Measurements from ENCODE around the gene ZNF841. TPM values are rescaled to one million over a fixed set of nuclear protein-coding genes. Genes with fewer than 3 reads are reported as not detected.

ZNF841 gene
- total and polyA plus RNA-seq, 2 of the 13 experiments (the other 11 are each of a cell fraction or from before 2014, with no cell fraction given), result 6.2 to 14.2 TPM

DNA sequence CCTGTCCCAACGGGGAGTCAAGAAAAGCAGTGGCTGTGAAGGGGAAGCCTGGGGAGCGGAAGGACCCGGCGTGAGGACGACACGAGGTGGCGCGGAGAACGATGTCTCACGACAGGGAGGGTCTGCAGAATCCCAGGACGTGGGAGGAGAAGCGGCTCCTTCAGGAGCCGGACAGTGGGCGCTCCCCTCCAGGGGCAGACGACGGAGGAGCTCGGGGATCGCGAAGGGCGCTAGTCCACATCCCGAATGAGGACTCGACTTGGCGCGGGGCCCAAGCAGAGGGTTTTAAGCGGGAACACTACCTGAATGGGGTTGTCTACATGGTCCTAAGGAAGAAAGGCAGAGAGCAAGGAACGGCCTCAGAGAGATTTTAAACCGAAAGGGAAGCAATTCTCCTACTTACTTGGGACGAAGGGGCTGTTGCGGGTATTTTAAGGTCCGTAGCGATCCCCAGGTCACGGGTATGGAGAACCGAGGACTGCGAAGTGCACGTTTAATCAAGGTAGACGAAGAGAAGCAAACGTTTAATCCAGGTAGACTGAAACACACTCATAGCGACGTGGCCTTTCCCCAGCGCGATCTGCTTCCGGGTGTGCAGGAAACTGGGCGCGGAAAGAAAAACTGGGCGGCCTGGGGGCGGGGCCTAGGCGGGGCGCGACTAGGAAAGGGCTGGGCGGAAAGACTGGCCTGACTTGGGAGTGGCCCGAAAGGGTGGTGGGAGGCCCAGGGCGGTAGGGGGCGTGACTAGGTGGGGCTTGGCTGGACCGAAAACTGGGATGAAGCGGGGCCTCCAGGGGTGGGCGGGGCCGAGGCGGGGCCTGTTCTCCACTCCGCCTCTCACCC lies at the start of gene ZNF841 (continued):
- TF ChIP-seq, protein P1, sequence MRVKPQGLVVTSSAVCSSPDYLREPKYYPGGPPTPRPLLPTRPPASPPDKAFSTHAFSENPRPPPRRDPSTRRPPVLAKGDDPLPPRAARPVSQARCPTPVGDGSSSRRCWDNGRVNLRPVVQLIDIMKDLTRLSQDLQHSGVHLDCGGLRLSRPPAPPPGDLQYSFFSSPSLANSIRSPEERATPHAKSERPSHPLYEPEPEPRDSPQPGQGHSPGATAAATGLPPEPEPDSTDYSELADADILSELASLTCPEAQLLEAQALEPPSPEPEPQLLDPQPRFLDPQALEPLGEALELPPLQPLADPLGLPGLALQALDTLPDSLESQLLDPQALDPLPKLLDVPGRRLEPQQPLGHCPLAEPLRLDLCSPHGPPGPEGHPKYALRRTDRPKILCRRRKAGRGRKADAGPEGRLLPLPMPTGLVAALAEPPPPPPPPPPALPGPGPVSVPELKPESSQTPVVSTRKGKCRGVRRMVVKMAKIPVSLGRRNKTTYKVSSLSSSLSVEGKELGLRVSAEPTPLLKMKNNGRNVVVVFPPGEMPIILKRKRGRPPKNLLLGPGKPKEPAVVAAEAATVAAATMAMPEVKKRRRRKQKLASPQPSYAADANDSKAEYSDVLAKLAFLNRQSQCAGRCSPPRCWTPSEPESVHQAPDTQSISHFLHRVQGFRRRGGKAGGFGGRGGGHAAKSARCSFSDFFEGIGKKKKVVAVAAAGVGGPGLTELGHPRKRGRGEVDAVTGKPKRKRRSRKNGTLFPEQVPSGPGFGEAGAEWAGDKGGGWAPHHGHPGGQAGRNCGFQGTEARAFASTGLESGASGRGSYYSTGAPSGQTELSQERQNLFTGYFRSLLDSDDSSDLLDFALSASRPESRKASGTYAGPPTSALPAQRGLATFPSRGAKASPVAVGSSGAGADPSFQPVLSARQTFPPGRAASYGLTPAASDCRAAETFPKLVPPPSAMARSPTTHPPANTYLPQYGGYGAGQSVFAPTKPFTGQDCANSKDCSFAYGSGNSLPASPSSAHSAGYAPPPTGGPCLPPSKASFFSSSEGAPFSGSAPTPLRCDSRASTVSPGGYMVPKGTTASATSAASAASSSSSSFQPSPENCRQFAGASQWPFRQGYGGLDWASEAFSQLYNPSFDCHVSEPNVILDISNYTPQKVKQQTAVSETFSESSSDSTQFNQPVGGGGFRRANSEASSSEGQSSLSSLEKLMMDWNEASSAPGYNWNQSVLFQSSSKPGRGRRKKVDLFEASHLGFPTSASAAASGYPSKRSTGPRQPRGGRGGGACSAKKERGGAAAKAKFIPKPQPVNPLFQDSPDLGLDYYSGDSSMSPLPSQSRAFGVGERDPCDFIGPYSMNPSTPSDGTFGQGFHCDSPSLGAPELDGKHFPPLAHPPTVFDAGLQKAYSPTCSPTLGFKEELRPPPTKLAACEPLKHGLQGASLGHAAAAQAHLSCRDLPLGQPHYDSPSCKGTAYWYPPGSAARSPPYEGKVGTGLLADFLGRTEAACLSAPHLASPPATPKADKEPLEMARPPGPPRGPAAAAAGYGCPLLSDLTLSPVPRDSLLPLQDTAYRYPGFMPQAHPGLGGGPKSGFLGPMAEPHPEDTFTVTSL (CRISPR knock-in tag; IDR thresholded peaks at IDR 0.05; ENCODE audit: borderline replicate concordance), result no peak
- TF ChIP-seq FOXP1 (IDR thresholded peaks at IDR 0.05) (no peak), FOXP1 (CRISPR knock-in tag; IDR thresholded peaks at IDR 0.05) (no peak), ZNF691 (CRISPR knock-in tag; IDR thresholded peaks at IDR 0.05; ENCODE audit: borderline replicate concordance, low read depth) (no peak), ZNF274 (CRISPR knock-in tag; IDR thresholded peaks at IDR 0.05) (no peak), MED8 (CRISPR knock-in tag; IDR thresholded peaks at IDR 0.05; ENCODE audit: insufficient replicate concordance) (peak; percentile 41), YY1 (IDR thresholded peaks at IDR 0.05; ENCODE audit: insufficient read depth, insufficient replicate concordance, low read depth, low read length) (no peak), PCBP2 (optimal IDR thresholded peaks at IDR 0.05; ENCODE audit: low read depth, low read length, poor library complexity, severe bottlenecking) (no peak), ZBTB7B (CRISPR knock-in tag; IDR thresholded peaks at IDR 0.05) (no peak), ZNF567 (CRISPR knock-in tag; IDR thresholded peaks at IDR 0.05; ENCODE audit: borderline replicate concordance) (no peak), CBX5 (CRISPR knock-in tag; IDR thresholded peaks at IDR 0.05; ENCODE audit: borderline replicate concordance) (no peak), JUNB (CRISPR knock-in tag; IDR thresholded peaks at IDR 0.05; ENCODE audit: borderline replicate concordance) (no peak), ZBTB26 (CRISPR knock-in tag; IDR thresholded peaks at IDR 0.05; ENCODE audit: borderline replicate concordance) (no peak; the same call in 1 of the 2 replicates), PPARG (CRISPR knock-in tag; conservative IDR thresholded peaks at IDR 0.05) (no peak), RNF2 (conservative IDR thresholded peaks at IDR 0.05; ENCODE audit: low read depth) (no peak)
- TF ChIP-seq, protein P2, sequence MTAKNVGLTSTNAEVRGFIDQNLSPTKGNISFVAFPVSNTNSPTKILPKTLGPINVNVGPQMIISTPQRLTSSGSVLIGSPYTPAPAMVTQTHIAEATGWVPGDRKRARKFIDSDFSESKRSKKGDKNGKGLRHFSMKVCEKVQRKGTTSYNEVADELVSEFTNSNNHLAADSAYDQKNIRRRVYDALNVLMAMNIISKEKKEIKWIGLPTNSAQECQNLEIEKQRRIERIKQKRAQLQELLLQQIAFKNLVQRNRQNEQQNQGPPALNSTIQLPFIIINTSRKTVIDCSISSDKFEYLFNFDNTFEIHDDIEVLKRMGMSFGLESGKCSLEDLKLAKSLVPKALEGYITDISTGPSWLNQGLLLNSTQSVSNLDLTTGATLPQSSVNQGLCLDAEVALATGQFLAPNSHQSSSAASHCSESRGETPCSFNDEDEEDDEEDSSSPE (CRISPR knock-in tag; IDR thresholded peaks at IDR 0.05), result 0 out of 2 replicates have a peak, but pooled peaks have one; percentile 18
- TF ChIP-seq, protein P3, sequence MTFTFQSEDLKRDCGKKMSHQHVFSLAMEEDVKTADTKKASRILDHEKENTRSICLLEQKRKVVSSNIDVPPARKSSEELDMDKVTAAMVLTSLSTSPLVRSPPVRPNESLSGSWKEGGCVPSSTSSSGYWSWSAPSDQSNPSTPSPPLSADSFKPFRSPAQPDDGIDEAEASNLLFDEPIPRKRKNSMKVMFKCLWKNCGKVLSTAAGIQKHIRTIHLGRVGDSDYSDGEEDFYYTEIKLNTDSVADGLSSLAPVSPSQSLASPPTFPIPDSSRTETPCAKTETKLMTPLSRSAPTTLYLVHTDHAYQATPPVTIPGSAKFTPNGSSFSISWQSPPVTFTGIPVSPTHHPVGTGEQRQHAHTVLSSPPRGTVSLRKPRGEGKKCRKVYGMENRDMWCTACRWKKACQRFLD (CRISPR knock-in tag; IDR thresholded peaks at IDR 0.05; ENCODE audit: borderline replicate concordance), result no peak

Measured in HepG2 (cell line).